T47D (cell line): Measurements from ENCODE around the gene POM121C.
"Not testable (repeated sequence)": the region's sequence is repeated elsewhere in the genome, so short reads cannot be mapped to it uniquely, and the experiment has no call there.

ENCODE experiments used
- DNase-seq, 2 experiments: peaks; one replicate each; pipeline versions ENCODE4 v3.0.0 to v3.0.0-alpha.2; 2011 to 2012; ENCODE audit warnings: low read depth in 1 of 2, low spot score in 1 of 2
- in situ Hi-C: cut with HindIII; loops from 2 replicates; pipeline ENCODE4 v1.10.0; 2016; ENCODE audit warnings: low sequenced_read_pairs, low pct_unique_long_range_greater_than_20kb

Gene POM121C

GRCh38 chr7:75449946-75450345, 36.2 kb downstream of the POM121C start:
- in situ Hi-C loops, DNase-seq: not testable (repeated sequence)

- peak in 1 of 2 experiments; percentile 18 for DNase-seq
- in situ Hi-C loops = not testable (repeated sequence)
These were observed 43.5 kb downstream of the POM121C start for GRCh38 chr7:75442465-75443111.

- in situ Hi-C loops = not testable (repeated sequence)
These were observed 44.0 kb downstream of the POM121C start for GRCh38 chr7:75442101-75442464.

GRCh38 chr7:75439000-75439399, 47.1 kb downstream of the POM121C start:
- in situ Hi-C loops, DNase-seq: not testable (repeated sequence)

More at GRCh38 chr7:75442101-75442464, 44.0 kb downstream of the POM121C start:
- not testable (repeated sequence) for DNase-seq

GRCh38 chr7:75423481-75423880, 62.6 kb downstream of the POM121C start:
- in situ Hi-C loops, DNase-seq: not testable (repeated sequence)

- in situ Hi-C loops, DNase-seq: not testable (repeated sequence)
These were observed 64.0 kb downstream of the POM121C start for GRCh38 chr7:75421798-75422710.

GRCh38 chr7:75420152-75420551, 65.9 kb downstream of the POM121C start:
- in situ Hi-C loops, DNase-seq: not testable (repeated sequence)

- in situ Hi-C loops, DNase-seq: not testable (repeated sequence)
These were observed 66.4 kb downstream of the POM121C start for GRCh38 chr7:75419693-75420092.

- in situ Hi-C loops, DNase-seq: not testable (repeated sequence)
These were observed 66.9 kb downstream of the POM121C start for GRCh38 chr7:75419210-75419609.

- in situ Hi-C loops, DNase-seq: not testable (repeated sequence)
These were observed 67.7 kb downstream of the POM121C start for GRCh38 chr7:75418292-75418858.

GRCh38 chr7:75416787-75417186, 69.3 kb downstream of the POM121C start:
- DNase-seq, in situ Hi-C loops: not testable (repeated sequence)

- in situ Hi-C loops, DNase-seq: not testable (repeated sequence)
These were observed 70.2 kb downstream of the POM121C start for GRCh38 chr7:75415829-75416373.

- DNase-seq, in situ Hi-C loops: not testable (repeated sequence)
These were observed 70.7 kb downstream of the POM121C start for GRCh38 chr7:75415428-75415817.

GRCh38 chr7:75414708-75415427, 71.2 kb downstream of the POM121C start:
- DNase-seq, in situ Hi-C loops: not testable (repeated sequence)

- in situ Hi-C loops = not testable (repeated sequence)
These were observed 71.9 kb downstream of the POM121C start for GRCh38 chr7:75414204-75414603.

GRCh38 chr7:75410823-75411173, 75.3 kb downstream of the POM121C start:
- DNase-seq, in situ Hi-C loops: not testable (repeated sequence)

More at GRCh38 chr7:75414204-75414603, 71.9 kb downstream of the POM121C start:
- DNase-seq = not testable (repeated sequence)
